ENCODE measurements around the gene PGR. TPM values are rescaled to one million over a fixed set of nuclear protein-coding genes. Genes with fewer than 3 reads are reported as not detected.

PGR gene
- total RNA-seq, 1 donor from 2014 or later, result not detected

- no peaks in the 10 kb centered on the region for H3K9me3 Mint-ChIP-seq (ENCODE audit: unreplicated experiment)
- H3K4me3 Mint-ChIP-seq (ENCODE audit: unreplicated experiment), result no peak overlapping the region
- no peaks in the 10 kb centered on the region for H3K27me3 Mint-ChIP-seq (ENCODE audit: unreplicated experiment)
These were observed 96.6 kb downstream of the PGR start for GRCh38 chr11:101032991-101033390.

GRCh38 chr11:101031713-101032112 is 97.9 kb downstream of the PGR start:
- DNase-seq (ENCODE audit: low spot score), result no peak
- H3K27ac Mint-ChIP-seq (ENCODE audit: unreplicated experiment), result no peak overlapping the region
- no peaks in the 10 kb centered on the region for H3K27me3 Mint-ChIP-seq (ENCODE audit: unreplicated experiment)
- no peaks in the 10 kb centered on the region for H3K4me1 Mint-ChIP-seq (ENCODE audit: unreplicated experiment)
- no peak overlapping the region for H3K4me3 Mint-ChIP-seq (ENCODE audit: unreplicated experiment)
- no peaks in the 10 kb centered on the region for H3K9me3 Mint-ChIP-seq (ENCODE audit: unreplicated experiment)
- TF ChIP-seq CTCF (IDR thresholded peaks at IDR 0.05; ENCODE audit: unreplicated experiment), result no peak
- no peaks in the 10 kb centered on the region for H3K36me3 Mint-ChIP-seq (ENCODE audit: low read depth, unreplicated experiment)

More at GRCh38 chr11:101032991-101033390, 96.6 kb downstream of the PGR start:
- no peak for DNase-seq (ENCODE audit: low spot score)
- Mint-ChIP-seq H3K27ac (ENCODE audit: unreplicated experiment) (no peak overlapping the region), H3K4me1 (ENCODE audit: unreplicated experiment) (no peaks in the 10 kb centered on the region), H3K36me3 (ENCODE audit: low read depth, unreplicated experiment) (no peaks in the 10 kb centered on the region)
- no peak for TF ChIP-seq CTCF (IDR thresholded peaks at IDR 0.05; ENCODE audit: unreplicated experiment)

- Mint-ChIP-seq H3K9me3 (ENCODE audit: unreplicated experiment) (no peaks in the 10 kb centered on the region), H3K27ac (ENCODE audit: unreplicated experiment) (no peak overlapping the region), H3K4me1 (ENCODE audit: unreplicated experiment) (no peaks in the 10 kb centered on the region), H3K4me3 (ENCODE audit: unreplicated experiment) (no peak overlapping the region), H3K36me3 (ENCODE audit: low read depth, unreplicated experiment) (no peaks in the 10 kb centered on the region), H3K27me3 (ENCODE audit: unreplicated experiment) (no peaks in the 10 kb centered on the region)
- no peak for TF ChIP-seq CTCF (IDR thresholded peaks at IDR 0.05; ENCODE audit: unreplicated experiment)
- no peak for DNase-seq (ENCODE audit: low spot score)
These were observed 98.9 kb downstream of the PGR start for GRCh38 chr11:101030692-101031091.

GRCh38 chr11:101030015-101030414 is 99.6 kb downstream of the PGR start:
- Mint-ChIP-seq H3K36me3 (ENCODE audit: low read depth, unreplicated experiment) (no peaks in the 10 kb centered on the region), H3K27ac (ENCODE audit: unreplicated experiment) (no peak overlapping the region), H3K27me3 (ENCODE audit: unreplicated experiment) (no peaks in the 10 kb centered on the region), H3K4me1 (ENCODE audit: unreplicated experiment) (no peaks in the 10 kb centered on the region), H3K9me3 (ENCODE audit: unreplicated experiment) (no peaks in the 10 kb centered on the region), H3K4me3 (ENCODE audit: unreplicated experiment) (no peak overlapping the region)
- TF ChIP-seq CTCF (IDR thresholded peaks at IDR 0.05; ENCODE audit: unreplicated experiment), result no peak
- DNase-seq (ENCODE audit: low spot score), result no peak

GRCh38 chr11:101028644-101029043 is 101.0 kb downstream of the PGR start:
- Mint-ChIP-seq H3K27me3 (ENCODE audit: unreplicated experiment) (no peaks in the 10 kb centered on the region), H3K9me3 (ENCODE audit: unreplicated experiment) (no peaks in the 10 kb centered on the region), H3K4me1 (ENCODE audit: unreplicated experiment) (no peaks in the 10 kb centered on the region), H3K36me3 (ENCODE audit: low read depth, unreplicated experiment) (no peaks in the 10 kb centered on the region), H3K27ac (ENCODE audit: unreplicated experiment) (no peak overlapping the region), H3K4me3 (ENCODE audit: unreplicated experiment) (no peak overlapping the region)
- no peak for DNase-seq (ENCODE audit: low spot score)
- TF ChIP-seq CTCF (IDR thresholded peaks at IDR 0.05; ENCODE audit: unreplicated experiment), result no peak

Measured in endothelial cell (in vitro differentiated cells).